AG04449 (cell line): ENCODE results near the gene TBC1D1.
"Not testable (repeated sequence)": the region's sequence is repeated elsewhere in the genome, so short reads cannot be mapped to it uniquely, and the experiment has no call there.

Experiments
- CTCF ChIA-PET: fragments of 350-600 bp; formaldehyde crosslinking; extraction: SDS; loops from one replicate; lab custom pipeline; 2021; ENCODE audit warnings: antibody characterized with exemption; lab: Yijun Ruan, JAX
- POLR2A ChIA-PET: fragments of 400-600, 350-600 bp; formaldehyde crosslinking; extraction: SDS; loops from one replicate; lab custom pipeline; 2020; ENCODE audit warnings: antibody characterized with exemption, inconsistent platforms; lab: Yijun Ruan, JAX
- DNase-seq: peaks from one replicate; pipeline ENCODE4 v3.0.0-alpha.2; 2010; ENCODE audit warnings: low read depth, low spot score
- H3K4me3 ChIP-seq: 2 replicates; pipeline ENCODE4 v1.5.1; 2011; ENCODE audit warnings: low read depth, mild to moderate bottlenecking, control low read depth, low read length
- TF ChIP-seq, protein P1 (sequence below): IDR thresholded peaks from one replicate; pipeline ENCODE4 v1.5.1; 2011; ENCODE audit warnings: mild to moderate bottlenecking, moderate library complexity, low read length, control low read depth, inconsistent platforms; ENCODE audit not compliant: insufficient read depth; ENCODE audit errors: missing control alignments

TBC1D1 gene

DNA sequence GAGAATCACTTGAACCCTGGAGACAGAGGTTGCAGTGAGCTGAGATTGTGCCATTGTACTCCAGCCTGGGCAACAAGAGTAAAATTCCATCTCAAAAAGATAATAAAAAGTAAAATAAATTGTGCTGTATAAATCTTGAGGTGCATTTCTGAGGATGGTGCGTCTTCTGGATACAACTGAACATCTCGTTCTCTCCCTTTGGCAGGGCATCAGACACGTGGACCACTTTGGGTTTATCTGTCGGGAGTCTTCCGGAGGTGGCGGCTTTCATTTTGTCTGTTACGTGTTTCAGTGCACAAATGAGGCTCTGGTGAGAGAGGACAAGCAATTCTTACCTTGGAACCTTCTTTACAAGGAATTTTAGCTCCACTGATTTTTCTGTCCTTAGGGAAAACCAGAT lies 129.5 kb downstream of the TBC1D1 start:
- H3K4me3 ChIP-seq, result no peak overlapping the region
- TF ChIP-seq, protein P1, sequence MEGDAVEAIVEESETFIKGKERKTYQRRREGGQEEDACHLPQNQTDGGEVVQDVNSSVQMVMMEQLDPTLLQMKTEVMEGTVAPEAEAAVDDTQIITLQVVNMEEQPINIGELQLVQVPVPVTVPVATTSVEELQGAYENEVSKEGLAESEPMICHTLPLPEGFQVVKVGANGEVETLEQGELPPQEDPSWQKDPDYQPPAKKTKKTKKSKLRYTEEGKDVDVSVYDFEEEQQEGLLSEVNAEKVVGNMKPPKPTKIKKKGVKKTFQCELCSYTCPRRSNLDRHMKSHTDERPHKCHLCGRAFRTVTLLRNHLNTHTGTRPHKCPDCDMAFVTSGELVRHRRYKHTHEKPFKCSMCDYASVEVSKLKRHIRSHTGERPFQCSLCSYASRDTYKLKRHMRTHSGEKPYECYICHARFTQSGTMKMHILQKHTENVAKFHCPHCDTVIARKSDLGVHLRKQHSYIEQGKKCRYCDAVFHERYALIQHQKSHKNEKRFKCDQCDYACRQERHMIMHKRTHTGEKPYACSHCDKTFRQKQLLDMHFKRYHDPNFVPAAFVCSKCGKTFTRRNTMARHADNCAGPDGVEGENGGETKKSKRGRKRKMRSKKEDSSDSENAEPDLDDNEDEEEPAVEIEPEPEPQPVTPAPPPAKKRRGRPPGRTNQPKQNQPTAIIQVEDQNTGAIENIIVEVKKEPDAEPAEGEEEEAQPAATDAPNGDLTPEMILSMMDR, result no peak
- no peak for DNase-seq
- POLR2A ChIA-PET, result no interaction called here
- CTCF ChIA-PET, result interaction anchor here (1.4 to 2.2 kb wide), 2 partner anchors 11 to 15 kb away, joined by 4 to 10 read pairs; no protein-coding TSS in a partner anchor

DNA sequence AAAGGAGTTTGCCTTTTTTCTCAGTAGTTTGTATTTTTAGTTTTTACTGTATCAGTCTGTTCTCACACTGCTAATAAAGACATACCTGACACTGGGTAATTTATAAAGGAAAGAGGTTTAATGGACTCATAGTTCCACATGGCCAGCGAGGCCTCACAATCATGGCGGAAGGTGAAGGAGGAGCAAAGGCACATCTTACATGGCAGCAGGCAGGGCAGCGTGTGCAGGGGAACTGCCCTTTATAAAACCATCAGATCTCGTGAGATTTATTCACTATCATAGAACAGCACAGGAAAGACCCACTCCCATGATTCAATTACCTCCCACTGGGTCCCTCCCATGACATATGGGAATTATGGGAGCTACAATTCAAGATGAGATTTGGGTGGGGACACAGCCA lies 130.1 kb downstream of the TBC1D1 start:
- POLR2A ChIA-PET, H3K4me3 ChIP-seq, DNase-seq: not testable (repeated sequence)
- CTCF ChIA-PET, result interaction anchor here (0.5 to 2.2 kb wide), 3 partner anchors 15 to 676 kb away, joined by 3 to 10 read pairs (median 3); no protein-coding TSS in a partner anchor

DNA sequence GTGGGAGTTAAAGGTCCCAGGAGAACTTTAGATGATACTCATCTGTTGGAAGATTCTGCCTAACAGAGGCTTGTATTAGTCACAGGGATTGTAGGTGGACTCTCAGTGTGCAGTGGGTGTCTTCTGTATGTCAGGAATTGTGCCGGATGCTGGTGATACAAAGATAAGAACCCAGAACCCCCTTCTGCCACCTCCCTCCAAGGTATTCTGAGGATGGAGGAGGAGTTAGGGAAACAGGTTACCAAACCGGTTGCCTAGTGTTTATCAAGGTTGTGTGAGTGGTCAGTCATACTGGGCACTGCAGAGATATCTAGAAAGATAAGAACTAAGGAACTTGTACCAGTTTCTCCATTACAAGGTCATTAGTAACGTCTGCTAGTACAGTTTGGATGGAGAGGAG lies 130.9 kb downstream of the TBC1D1 start:
- ChIA-PET POLR2A (no interaction called here), CTCF (interaction anchor here (1.0 to 2.2 kb wide), 2 partner anchors 14 to 218 kb away, joined by 3 to 10 read pairs; no protein-coding TSS in a partner anchor)
- TF ChIP-seq, protein P1, result no peak
- no peak overlapping the region for H3K4me3 ChIP-seq
- no peak for DNase-seq

DNA sequence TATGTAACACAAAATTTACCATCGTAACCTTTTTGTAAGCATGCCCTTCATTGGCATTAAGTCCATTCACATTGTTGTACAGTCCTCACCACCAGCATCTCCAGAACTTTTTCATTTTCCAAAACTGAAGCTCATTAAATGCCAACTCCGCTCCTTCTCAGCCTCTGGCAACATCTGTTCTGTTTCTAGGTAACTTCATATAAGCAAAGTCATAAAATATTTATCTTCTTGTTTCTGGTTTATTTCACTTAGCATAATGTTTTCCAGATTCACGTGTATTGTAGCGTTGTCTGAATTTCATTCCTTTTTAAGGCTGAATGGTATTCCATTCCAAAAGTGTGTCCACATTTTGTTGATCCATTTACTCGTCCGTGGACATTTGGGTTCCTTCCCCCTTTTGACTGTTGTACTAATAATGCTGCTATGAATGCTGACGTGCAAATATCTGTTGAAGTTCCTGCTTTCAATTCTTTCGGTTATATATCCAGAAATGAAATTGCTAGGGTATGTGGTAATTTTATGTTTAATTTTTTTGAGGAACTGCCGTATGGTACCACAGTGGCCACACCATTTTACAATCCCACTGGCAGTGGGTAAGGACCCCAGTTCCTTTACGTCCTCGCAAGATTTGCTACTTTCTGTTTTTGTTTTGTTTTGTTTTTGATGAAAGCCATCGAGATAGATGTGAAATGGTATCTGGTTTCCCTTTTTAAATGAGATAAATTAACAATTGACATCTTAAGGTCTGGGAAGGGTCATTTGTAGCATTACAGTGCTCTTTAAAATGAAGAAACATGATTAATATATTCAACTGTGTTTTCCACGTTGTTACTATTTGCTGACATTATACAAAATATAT lies 132.7 kb downstream of the TBC1D1 start:
- POLR2A ChIA-PET, result no interaction called here
- no peak for DNase-seq
- CTCF ChIA-PET, result interaction anchor here (1.6 kb wide), 1 partner anchor 12 kb away, joined by 5 read pairs; no protein-coding TSS in a partner anchor
- H3K4me3 ChIP-seq, result no peak overlapping the region
- TF ChIP-seq, protein P1, result no peak

DNA sequence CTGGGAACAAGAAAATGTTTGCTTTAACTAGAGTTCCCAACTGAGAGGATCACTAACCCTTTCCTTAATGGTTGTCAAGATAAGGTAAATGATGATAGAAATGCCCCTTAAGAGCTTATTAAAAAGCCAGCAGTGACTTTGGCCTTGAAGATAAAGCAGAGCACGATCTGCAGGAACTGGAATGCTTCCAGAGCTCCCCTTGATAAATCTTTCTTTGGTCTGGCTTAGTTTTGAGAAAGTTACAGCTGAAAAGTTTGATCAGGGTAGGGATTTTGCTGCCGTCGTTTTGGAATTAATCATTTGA lies 133.3 kb downstream of the TBC1D1 start:
- ChIA-PET POLR2A (no interaction called here), CTCF (interaction anchor here (1.6 kb wide), 1 partner anchor 11 kb away, joined by 5 read pairs; no protein-coding TSS in a partner anchor)
- DNase-seq, result no peak
- no peak overlapping the region for H3K4me3 ChIP-seq
- TF ChIP-seq, protein P1, result no peak

DNA sequence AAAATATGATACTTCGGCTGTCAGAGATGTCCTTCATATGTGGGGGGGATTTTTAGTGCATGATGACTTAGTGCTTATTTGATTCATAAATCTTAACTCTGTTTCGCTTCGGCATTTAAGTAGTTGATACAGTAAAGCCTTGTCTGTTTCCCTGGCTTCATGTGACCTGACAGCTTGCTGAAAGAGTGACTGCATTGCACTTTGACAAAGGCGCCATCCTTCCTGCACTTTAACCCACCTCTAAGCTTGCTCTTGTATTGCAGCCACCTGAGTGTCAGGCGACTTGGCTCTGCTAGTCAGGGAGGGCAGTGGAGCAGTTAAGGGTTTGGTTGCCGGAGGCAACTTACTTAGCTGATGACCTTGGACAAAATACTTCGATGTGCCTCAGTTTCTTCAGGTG lies 134.8 kb downstream of the TBC1D1 start:
- POLR2A ChIA-PET, result no interaction called here
- CTCF ChIA-PET, result interaction anchor here (1.6 kb wide), 1 partner anchor 232 kb away, joined by 3 read pairs; no protein-coding TSS in a partner anchor
- TF ChIP-seq, protein P1, result no peak

More for the DNA sequence above, 134.8 kb downstream of the TBC1D1 start:
- no peak for DNase-seq
- H3K4me3 ChIP-seq, result no peak overlapping the region
